ENCODE results near the gene PECR. TPM values are rescaled to one million over a fixed set of nuclear protein-coding genes. Genes with fewer than 3 reads are reported as not detected.

Gene PECR
- polyA plus RNA-seq, 1 experiment: 5.6 TPM

GRCh38 chr2:216072473-216072872 lies 9.1 kb downstream of the PECR start:
- Histone ChIP-seq H3K36me3 (ENCODE audit: control insufficient read depth, insufficient read depth, low read length) (no peaks in the 10 kb centered on the region), H3K27me3 (ENCODE audit: control insufficient read depth, insufficient read depth, low read length) (no peaks in the 10 kb centered on the region), H3K4me3 (ENCODE audit: low read depth, low read length) (no peak overlapping the region)
- no peak for DNase-seq (ENCODE audit: low read depth)
- TF ChIP-seq CTCF (IDR thresholded peaks at IDR 0.05; ENCODE audit: insufficient read depth, low read depth, low read length): no peak
- ChIA-PET CTCF (no interaction called here), POLR2A (no interaction called here)

GRCh38 chr2:216071111-216071851 lies 10.3 kb downstream of the PECR start:
- Histone ChIP-seq H3K4me3 (ENCODE audit: low read depth, low read length) (no peak overlapping the region), H3K36me3 (ENCODE audit: control insufficient read depth, insufficient read depth, low read length) (no peaks in the 10 kb centered on the region), H3K27me3 (ENCODE audit: control insufficient read depth, insufficient read depth, low read length) (no peaks in the 10 kb centered on the region)
- TF ChIP-seq CTCF (IDR thresholded peaks at IDR 0.05; ENCODE audit: insufficient read depth, low read depth, low read length): no peak
- no peak for DNase-seq (ENCODE audit: low read depth)
- ChIA-PET CTCF (interaction anchor here (0.5 kb wide), 1 partner anchor 781 kb away, joined by 3 read pairs; no protein-coding TSS in a partner anchor), POLR2A (no interaction called here)

GRCh38 chr2:216070195-216070594 lies 11.4 kb downstream of the PECR start:
- Histone ChIP-seq H3K36me3 (ENCODE audit: control insufficient read depth, insufficient read depth, low read length) (no peaks in the 10 kb centered on the region), H3K27me3 (ENCODE audit: control insufficient read depth, insufficient read depth, low read length) (no peaks in the 10 kb centered on the region), H3K4me3 (ENCODE audit: low read depth, low read length) (no peak overlapping the region)
- no peak for DNase-seq (ENCODE audit: low read depth)
- TF ChIP-seq CTCF (IDR thresholded peaks at IDR 0.05; ENCODE audit: insufficient read depth, low read depth, low read length): no peak
- ChIA-PET POLR2A (no interaction called here), CTCF (no interaction called here)

GRCh38 chr2:216069028-216069427 lies 12.6 kb downstream of the PECR start:
- DNase-seq (ENCODE audit: low read depth): no peak
- no peak for TF ChIP-seq CTCF (IDR thresholded peaks at IDR 0.05; ENCODE audit: insufficient read depth, low read depth, low read length)
- ChIA-PET CTCF (no interaction called here), POLR2A (no interaction called here)
- H3K27me3 ChIP-seq (ENCODE audit: control insufficient read depth, insufficient read depth, low read length): no peaks in the 10 kb centered on the region
- H3K36me3 ChIP-seq (ENCODE audit: control insufficient read depth, insufficient read depth, low read length): no peaks in the 10 kb centered on the region
- H3K4me3 ChIP-seq (ENCODE audit: low read depth, low read length): no peak overlapping the region

- ChIA-PET CTCF (interaction anchor here (1.2 kb wide), 1 partner anchor 32 kb away, joined by 5 read pairs; no protein-coding TSS in a partner anchor), POLR2A (no interaction called here)
- Histone ChIP-seq H3K36me3 (ENCODE audit: control insufficient read depth, insufficient read depth, low read length) (no peaks in the 10 kb centered on the region), H3K27me3 (ENCODE audit: control insufficient read depth, insufficient read depth, low read length) (no peaks in the 10 kb centered on the region), H3K4me3 (ENCODE audit: low read depth, low read length) (no peak overlapping the region)
- TF ChIP-seq CTCF (IDR thresholded peaks at IDR 0.05; ENCODE audit: insufficient read depth, low read depth, low read length): no peak
- DNase-seq (ENCODE audit: low read depth): no peak
Measured at GRCh38 chr2:216066230-216066629, 15.4 kb downstream of the PECR start.

Data from BJ (cell line).